Right lobe of liver (tissue), 6 donors: ENCODE results near the gene RELT. TPM values are rescaled to one million over a fixed set of nuclear protein-coding genes. Genes with fewer than 3 reads are reported as not detected.

Experiments used
- ATAC-seq, 4 donors: fragments of 200-7000 bp; cut with Tn5 transposase; one replicate each; pipeline ENCODE4 v1.9.1; 2020; ENCODE audit warnings: mild to moderate bottlenecking in 4 of 4, moderate library complexity in 4 of 4
- DNase-seq, 3 donors: peaks; one replicate each; pipeline ENCODE4 v3.0.0-alpha.2; 2020
- H3K27ac ChIP-seq, 3 donors: fragments of 200-600 bp; one replicate each; pipeline ENCODE4 v1.8.0; 2022
- H3K27me3 ChIP-seq, 2 donors: fragments of 200-600 bp; one replicate each; pipeline ENCODE4 v1.8.0; 2022
- H3K36me3 ChIP-seq, 4 donors: fragments of 200-600 bp; sonication (generic) in 1 of 4; one replicate each; pipeline versions ENCODE4 v1.5.1 to v1.8.0; 2017 to 2022; ENCODE audit warnings: control low read depth in 1 of 4
- H3K4me1 ChIP-seq, 4 donors: fragments of 200-600 bp; sonication (generic) in 1 of 4; one replicate each; pipeline versions ENCODE4 v1.5.1 to v1.8.0; 2017 to 2022; ENCODE audit warnings: control low read depth in 1 of 4
- H3K4me3 ChIP-seq, 3 donors: fragments of 200-600 bp; one replicate each; pipeline ENCODE4 v1.8.0; 2022
- H3K9me3 ChIP-seq, 4 donors: fragments of 200-600 bp; sonication (generic) in 1 of 4; one replicate each; pipeline versions ENCODE4 v1.5.1 to v1.8.0; 2017 to 2022; ENCODE audit warnings: control low read depth in 1 of 4
- POLR2A ChIP-seq: fragments of 450-650 bp; IDR thresholded peaks from one replicate; pipeline ENCODE4 v1.6.1; 2017; ENCODE audit warnings: antibody characterized with exemption, mild to moderate bottlenecking
- WGBS: methylation state at CpG from one replicate; pipeline ENCODE4 v1.1.6; 2018; ENCODE audit warnings: low coverage, low lambda C conversion rate; ENCODE audit not compliant: insufficient coverage; ENCODE audit errors: missing lambda C conversion rate; 5-methylcytosine and 5-hydroxymethylcytosine counted together
- intact Hi-C, 2 donors: fragments of 100-400 bp; cut with DNase I; formaldehyde crosslinking; loops; one replicate each; pipeline versions ENCODE4 v1.11.2 to v1.14.1; 2022
- total RNA-seq, 6 experiments: library from RNA; depleted of rRNA in 2 of 6; stranded (reverse); fragments of >200 nt in 2 of 6; fragmentation: NEBNext Ultra II Directional in 3 of 6; extraction: Animal tissue kit (Norgen Biotek cat#: 25700) in 3 of 6; gene quantifications; one replicate each; pipeline versions ENCODE4 v1.1.0 to v1.2.4, GENCODE V29; 2016 to 2023
- donor health status: DM: no; HTN: yes; CAD: no.
- donor health status: DM: no; HTN: no; CAD: no.
- donor health status: DM: no; HTN: no; CAD: no.
- donor health status: DM: no; HTN: yes; CAD: no.
- donor health status: DM: no; HTN: yes; CAD: no.

RELT gene
- total RNA-seq, 6 experiments from 2014 or later: 0.81 to 5.4 (median 1.6) TPM

GRCh38 chr11:73446766-73447165 is 70.6 kb downstream of the RELT start:
- Histone ChIP-seq H3K9me3 (no peaks in the 10 kb centered on the region), H3K4me3 (no peak overlapping the region), H3K27ac (no peak overlapping the region), H3K4me1 (no peaks in the 10 kb centered on the region), H3K36me3 (no peaks in the 10 kb centered on the region), H3K27me3 (no peaks in the 10 kb centered on the region)
- intact Hi-C loops: no loop called here
- ATAC-seq (no peak), DNase-seq (no peak)
- TF ChIP-seq POLR2A: no peak
- WGBS: 100% methylated on average over 2 of the region's 2 CpGs

Other genes starting within 250 kb of the RELT start
- 10 to 100 TPM; 10.8 to 25.9 (median 17.8) TPM for gene FCHSD2, start 234.1 kb upstream of the RELT start, total RNA-seq
- gene P2RY2, start 158.1 kb upstream of the RELT start, total RNA-seq: 1 to 10 TPM; 2.6 to 5.1 (median 3.5) TPM
- gene P2RY6, start 104.1 kb upstream of the RELT start, total RNA-seq: 1 to 10 TPM in 1 of 6 experiments, under 1 TPM in 5; 0.24 to 1.8 (median 0.62) TPM
- 1 to 10 TPM; 4.6 to 7.3 (median 5.4) TPM for gene ARHGEF17, start 68.1 kb upstream of the RELT start, total RNA-seq
- gene FAM168A, start 221.7 kb downstream of the RELT start, total RNA-seq: 10 to 100 TPM; 13.0 to 21.5 (median 15.9) TPM